PC-3 (cell line): ENCODE measurements around the gene PANK4. TPM values are rescaled to one million over a fixed set of nuclear protein-coding genes. Genes with fewer than 3 reads are reported as not detected.
"Not testable (repeated sequence)": the region's sequence is repeated elsewhere in the genome, so short reads cannot be mapped to it uniquely, and the experiment has no call there.

Experiments
- ATAC-seq: fragments of 200-7000 bp; cut with Tn5 transposase; 2 replicates; pipeline ENCODE4 v1.9.1; 2020; ENCODE audit warnings: mild to moderate bottlenecking, moderate library complexity
- BruUV-seq: library from RNA; stranded (reverse); fragments of 400-500 nt; replicated peaks from 2 replicates; lab custom pipeline; 2021; lab: Mats Ljungman, UMichigan
- CTCF ChIA-PET: fragments of 300-600 bp; sonication (Branson Sonifier 250); formaldehyde crosslinking; loops from one replicate; lab custom pipeline; 2022; ENCODE audit warnings: antibody characterized with exemption; lab: Charles Lee
- POLR2A ChIA-PET: fragments of 300-600 bp; sonication (Branson Sonifier 250); formaldehyde crosslinking; loops from one replicate; lab custom pipeline; 2022; ENCODE audit warnings: antibody characterized with exemption; ENCODE audit not compliant: unreplicated experiment; lab: Charles Lee
- DNase-seq: peaks from one replicate; pipeline ENCODE4 v3.0.0-alpha.2; 2015
- H2AFZ ChIP-seq: fragments of 300-600 bp; sonication (generic); 2 replicates; pipeline ENCODE4 v1.6.0; 2016; ENCODE audit warnings: antibody characterized with exemption, low read length
- H3F3A ChIP-seq: fragments of 300-600 bp; sonication (generic); one replicate; pipeline ENCODE4 v1.6.0; 2017; ENCODE audit warnings: antibody characterized with exemption, low read length, control low read depth, mild to moderate bottlenecking; ENCODE audit not compliant: unreplicated experiment
- H3K27ac ChIP-seq: fragments of 300-600 bp; sonication (generic); 2 replicates; pipeline ENCODE4 v1.5.1; 2016; ENCODE audit warnings: mild to moderate bottlenecking, low read length
- H3K27me3 ChIP-seq: fragments of 300-600 bp; sonication (generic); 2 replicates; pipeline ENCODE4 v1.6.1; 2016; ENCODE audit warnings: low read length, mixed read lengths
- H3K36me3 ChIP-seq: fragments of 300-600 bp; sonication (generic); 2 replicates; pipeline ENCODE4 v1.6.1; 2016; ENCODE audit warnings: low read depth, mixed run types, low read length, mixed read lengths
- H3K4me1 ChIP-seq: fragments of 300-600 bp; sonication (generic); 2 replicates; pipeline ENCODE4 v1.5.1; 2016; ENCODE audit warnings: low read length; ENCODE audit not compliant: insufficient read depth
- H3K4me2 ChIP-seq: fragments of 300-600 bp; sonication (generic); 2 replicates; pipeline ENCODE4 v1.6.0; 2016; ENCODE audit warnings: low read length
- H3K4me3 ChIP-seq: fragments of 300-600 bp; sonication (generic); 2 replicates; pipeline ENCODE4 v1.5.1; 2016; ENCODE audit warnings: mild to moderate bottlenecking, low read length, mixed read lengths
- H3K79me2 ChIP-seq: fragments of 300-600 bp; sonication (generic); 2 replicates; pipeline ENCODE4 v1.6.1; 2017; ENCODE audit warnings: low read length, mixed read lengths
- H3K9ac ChIP-seq: fragments of 300-600 bp; sonication (generic); 2 replicates; pipeline ENCODE4 v1.6.0; 2016; ENCODE audit warnings: mild to moderate bottlenecking, low read length
- H3K9me2 ChIP-seq: fragments of 300-600 bp; sonication (generic); replicated peaks from 2 replicates; pipeline ENCODE4 v1.6.1; 2016; ENCODE audit warnings: mixed run types, low read length, mixed read lengths
- H3K9me3 ChIP-seq: fragments of 300-600 bp; sonication (generic); 2 replicates; pipeline ENCODE4 v1.6.1; 2016; ENCODE audit warnings: low read length, mixed read lengths
- H4K20me1 ChIP-seq: fragments of 300-600 bp; sonication (generic); 2 replicates; pipeline ENCODE4 v1.6.1; 2016; ENCODE audit warnings: low read length, mixed read lengths
- CTCF ChIP-seq: fragments of 300-600 bp; sonication (generic); conservative IDR thresholded peaks from 2 replicates; pipeline ENCODE4 v1.5.1; 2017; ENCODE audit warnings: antibody characterized with exemption, low read depth, mild to moderate bottlenecking, low read length
- EZH2 ChIP-seq: fragments of 300-600 bp; sonication (generic); IDR thresholded peaks from one replicate; pipeline ENCODE4 v1.6.1; 2017; ENCODE audit warnings: antibody characterized with exemption, mild to moderate bottlenecking, low read length; ENCODE audit not compliant: unreplicated experiment
- EZH2phosphoT487 ChIP-seq: fragments of 300-600 bp; sonication (generic); IDR thresholded peaks from 2 replicates; pipeline ENCODE4 v1.6.1; 2018; ENCODE audit warnings: mild to moderate bottlenecking, antibody characterized with exemption, low read length, borderline replicate concordance
- intact Hi-C: fragments of 100-400 bp; cut with micrococcal nuclease; formaldehyde crosslinking; loops from 2 replicates; pipeline ENCODE4 v1.9.0; 2023
- total RNA-seq: library from RNA; depleted of rRNA; stranded (reverse); fragments of >200 nt; gene quantifications from 2 replicates; pipeline ENCODE4 v1.2.3, GENCODE V29; 2014

PANK4 gene
- total RNA-seq, 1 experiment from 2014 or later: 69.4 TPM

GRCh38 chr1:2573250-2573920 lies 47.0 kb upstream of the PANK4 start:
- no peak for TF ChIP-seq EZH2
- H3K79me2 ChIP-seq: no peaks in the 10 kb centered on the region
- H3K4me1 ChIP-seq: no peaks in the 10 kb centered on the region; the same call in 1 of the 2 replicates
- POLR2A ChIA-PET: no interaction called here
- ATAC-seq: no peak
- BruUV-seq: no TSS peak
- H3F3A ChIP-seq: no peaks in the 10 kb centered on the region
- H4K20me1 ChIP-seq: no peaks in the 10 kb centered on the region
- DNase-seq: no peak
- no peaks in the 10 kb centered on the region for H3K9me3 ChIP-seq
- CTCF ChIA-PET: no interaction called here
- H2AFZ ChIP-seq: no peak overlapping the region
- peaks cover 31% of the 10 kb centered on the region for H3K27me3 ChIP-seq
- no peak overlapping the region for H3K9ac ChIP-seq
- no peaks in the 10 kb centered on the region for H3K36me3 ChIP-seq
- H3K4me3 ChIP-seq: no peak overlapping the region
- H3K4me2 ChIP-seq: no peak overlapping the region
- no peak overlapping the region for H3K27ac ChIP-seq
- intact Hi-C loops: no loop called here
- H3K9me2 ChIP-seq: no peaks in the 10 kb centered on the region

- H2AFZ ChIP-seq: no peak overlapping the region
- H3K27ac ChIP-seq: no peak overlapping the region
- ATAC-seq: no peak
- no peak overlapping the region for H3K4me3 ChIP-seq
- H3K9ac ChIP-seq: no peak overlapping the region
- TF ChIP-seq CTCF (no peak), EZH2 (no peak), EZH2phosphoT487 (no peak)
- H3K4me2 ChIP-seq: no peak overlapping the region
- no peaks in the 10 kb centered on the region for H3F3A ChIP-seq
- no peaks in the 10 kb centered on the region for H4K20me1 ChIP-seq
- no peaks in the 10 kb centered on the region for H3K36me3 ChIP-seq
- no peaks in the 10 kb centered on the region for H3K9me3 ChIP-seq
- intact Hi-C loops: no loop called here
- H3K27me3 ChIP-seq: peaks cover 31% of the 10 kb centered on the region
- ChIA-PET CTCF (no interaction called here), POLR2A (interaction anchor here (0.6 kb wide), 1 partner anchor 372 kb away, joined by 22 read pairs; no protein-coding TSS in a partner anchor)
- H3K4me1 ChIP-seq: no peaks in the 10 kb centered on the region
- no peaks in the 10 kb centered on the region for H3K9me2 ChIP-seq
- no peak for DNase-seq
- BruUV-seq: no TSS peak
- H3K79me2 ChIP-seq: no peaks in the 10 kb centered on the region
These were observed 45.0 kb upstream of the PANK4 start for GRCh38 chr1:2571348-2571747.

- H3K9me3 ChIP-seq: no peaks in the 10 kb centered on the region
- H3K9ac ChIP-seq: no peak overlapping the region
- H3K27ac ChIP-seq: no peak overlapping the region
- no peak overlapping the region for H2AFZ ChIP-seq
- H3K9me2 ChIP-seq: no peaks in the 10 kb centered on the region
- no peaks in the 10 kb centered on the region for H3K79me2 ChIP-seq
- no TSS peak for BruUV-seq
- H3K4me1 ChIP-seq: no peaks in the 10 kb centered on the region
- ATAC-seq (no peak), DNase-seq (no peak)
- intact Hi-C loops: no loop called here
- CTCF ChIA-PET: no interaction called here
- TF ChIP-seq EZH2: no peak
- TF ChIP-seq CTCF: no peak
- no peak for TF ChIP-seq EZH2phosphoT487
- POLR2A ChIA-PET: interaction anchor here (0.6 kb wide), 1 partner anchor 62 kb away, joined by 4 read pairs; no protein-coding TSS in a partner anchor
- H3K27me3 ChIP-seq: peaks cover 37% of the 10 kb centered on the region
- H4K20me1 ChIP-seq: no peaks in the 10 kb centered on the region
- H3K4me3 ChIP-seq: no peak overlapping the region
- no peaks in the 10 kb centered on the region for H3F3A ChIP-seq
- no peaks in the 10 kb centered on the region for H3K36me3 ChIP-seq
- no peak overlapping the region for H3K4me2 ChIP-seq
These were observed 43.9 kb upstream of the PANK4 start for GRCh38 chr1:2570332-2570731.

GRCh38 chr1:2569703-2570102 lies 43.3 kb upstream of the PANK4 start:
- H3K9me2 ChIP-seq, CTCF ChIA-PET, H3K4me3 ChIP-seq, POLR2A ChIA-PET, H4K20me1 ChIP-seq, DNase-seq, H3K4me1 ChIP-seq, H3K79me2 ChIP-seq, H3K27ac ChIP-seq, H3K4me2 ChIP-seq, BruUV-seq, H3K9ac ChIP-seq, H3K36me3 ChIP-seq, H3K9me3 ChIP-seq, H2AFZ ChIP-seq, intact Hi-C loops, H3F3A ChIP-seq, ATAC-seq: not testable (repeated sequence)
- H3K27me3 ChIP-seq: peaks cover 37% of the 10 kb centered on the region
